HCT116 (cell line): ENCODE data around the gene LMNA. TPM values are rescaled to one million over a fixed set of nuclear protein-coding genes. Genes with fewer than 3 reads are reported as not detected.

ENCODE experiments used
- ATAC-seq: fragments of 200-7000 bp; cut with Tn5 transposase; 2 replicates; pipeline ENCODE4 v1.9.1; 2020; ENCODE audit warnings: mild to moderate bottlenecking, moderate library complexity
- BruUV-seq: library from RNA; stranded (reverse); fragments of 400-500 nt; replicated peaks from 2 replicates; lab custom pipeline; 2021; lab: Mats Ljungman, UMichigan
- CTCF ChIA-PET: fragments of 300-600 bp; sonication (Branson Sonifier 250); formaldehyde crosslinking; loops from one replicate; lab custom pipeline; 2021; ENCODE audit warnings: antibody characterized with exemption; lab: Charles Lee
- POLR2A ChIA-PET: fragments of 300-600, 350-600 bp; sonication (Branson Sonifier 250); formaldehyde crosslinking; loops from one replicate; lab custom pipeline; 2021; ENCODE audit warnings: antibody characterized with exemption; lab: Charles Lee
- RAD21 ChIA-PET, 2 experiments: fragments of 300-600 bp; sonication (Branson Sonifier 250); formaldehyde crosslinking; loops; one replicate each; lab custom pipeline; 2023; ENCODE audit warnings: low total read pairs in 2 of 2; ENCODE audit not compliant: uncharacterized antibody in 2 of 2, unreplicated experiment in 2 of 2, low non-redundant PET in 1 of 2; lab: Charles Lee
- DNase-seq: peaks from one replicate; pipeline ENCODE4 v3.0.0-alpha.2; 2010; ENCODE audit warnings: low read depth, low spot score
- H2AFZ ChIP-seq: fragments of 200-600 bp; shearing (Covaris generic), sonication (generic); 2 replicates; pipeline ENCODE4 v1.6.1; 2017; ENCODE audit warnings: low read depth, mixed run types, mixed read lengths, antibody characterized with exemption, low read length; ENCODE audit not compliant: poor library complexity, severe bottlenecking
- H3K27ac ChIP-seq: 2 replicates; pipeline ENCODE4 v1.5.1; 2012; ENCODE audit warnings: low read depth, low read length
- H3K27me3 ChIP-seq: fragments of 200-600 bp; sonication (generic); 2 replicates; pipeline ENCODE4 v1.6.1; 2016; ENCODE audit warnings: mixed run types, low read length, mixed read lengths; ENCODE audit not compliant: insufficient read depth
- H3K36me3 ChIP-seq, 2 experiments: fragments of 200-500 bp in 1 of 2; fragments of 200-600 bp in 1 of 2; sonication (Bioruptor generic) in 1 of 2; sonication (generic) in 1 of 2; 2 replicates each; pipeline versions ENCODE4 v1.5.1 to v1.6.1; 2014 to 2016; ENCODE audit warnings: low read length in 2 of 2, inconsistent platforms in 1 of 2, mixed read lengths in 1 of 2, mixed run types in 1 of 2; ENCODE audit not compliant: insufficient read depth in 2 of 2, control insufficient read depth in 1 of 2
- H3K4me1 ChIP-seq, 2 experiments: fragments of 200-600 bp in 1 of 2; sonication (generic) in 1 of 2; 2 replicates each; pipeline versions ENCODE4 v1.5.1 to v1.6.1; 2012 to 2017; ENCODE audit warnings: low read length in 2 of 2, inconsistent platforms in 1 of 2, mild to moderate bottlenecking in 1 of 2, mixed read lengths in 1 of 2, mixed run types in 1 of 2, moderate library complexity in 1 of 2; ENCODE audit not compliant: insufficient read depth in 2 of 2, control insufficient read depth in 1 of 2
- H3K4me2 ChIP-seq: fragments of 200-600 bp; sonication (generic); 2 replicates; pipeline ENCODE4 v1.6.1; 2017; ENCODE audit warnings: mixed run types, low read length, mixed read lengths
- H3K4me3 ChIP-seq, 2 experiments: fragments of 200-600 bp in 1 of 2; sonication (generic) in 1 of 2; replicated peaks in 1 of 2; 2 replicates each; pipeline ENCODE4 v1.5.1; 2011 to 2016; ENCODE audit warnings: low read length in 2 of 2, control low read depth in 1 of 2, low read depth in 1 of 2, mild to moderate bottlenecking in 1 of 2, mixed read lengths in 1 of 2, mixed run types in 1 of 2
- H3K79me2 ChIP-seq: fragments of 200-600 bp; sonication (generic); 2 replicates; pipeline ENCODE4 v1.6.1; 2017; ENCODE audit warnings: mild to moderate bottlenecking, mixed run types, low read length, moderate library complexity, mixed read lengths; ENCODE audit not compliant: insufficient read depth
- H3K9ac ChIP-seq: fragments of 200-600 bp; sonication (generic); 2 replicates; pipeline ENCODE4 v1.6.1; 2016; ENCODE audit warnings: low read length, mixed read lengths
- H3K9me2 ChIP-seq: fragments of 200-600 bp; sonication (generic), shearing (Covaris generic); 2 replicates; pipeline ENCODE4 v1.6.1; 2017; ENCODE audit warnings: mixed run types, mild to moderate bottlenecking, moderate library complexity; ENCODE audit not compliant: insufficient read depth
- H3K9me3 ChIP-seq, 2 experiments: fragments of 200-500 bp in 1 of 2; fragments of 200-600 bp in 1 of 2; sonication (Bioruptor generic) in 1 of 2; sonication (generic) in 1 of 2; 2 replicates each; pipeline ENCODE4 v1.6.1; 2014 to 2017; ENCODE audit warnings: low read length in 2 of 2, mixed read lengths in 2 of 2, inconsistent platforms in 1 of 2, low read depth in 1 of 2, mild to moderate bottlenecking in 1 of 2, mixed run types in 1 of 2, moderate library complexity in 1 of 2; ENCODE audit not compliant: control insufficient read depth in 1 of 2, insufficient read depth in 1 of 2
- H4K20me1 ChIP-seq: fragments of 200-600 bp; sonication (generic), shearing (Covaris generic); 2 replicates; pipeline ENCODE4 v1.6.1; 2017; ENCODE audit warnings: mixed run types, mild to moderate bottlenecking, moderate library complexity; ENCODE audit not compliant: insufficient read depth
- CEBPB ChIP-seq: IDR thresholded peaks from 2 replicates; pipeline ENCODE4 v1.6.1; 2012; ENCODE audit warnings: low read depth
- EGR1 ChIP-seq: IDR thresholded peaks from 2 replicates; pipeline ENCODE4 v1.6.1; 2012; ENCODE audit warnings: low read depth
- ELF1 ChIP-seq: IDR thresholded peaks from 2 replicates; pipeline ENCODE4 v1.6.1; 2012; ENCODE audit warnings: low read depth, borderline replicate concordance
- FOSL1 ChIP-seq: IDR thresholded peaks from 2 replicates; pipeline ENCODE4 v1.6.1; 2012; ENCODE audit warnings: low read depth
- JUND ChIP-seq: IDR thresholded peaks from 2 replicates; pipeline ENCODE4 v1.6.1; 2012
- POLR2AphosphoS5 ChIP-seq: IDR thresholded peaks from 2 replicates; pipeline ENCODE4 v1.6.1; 2011; ENCODE audit warnings: mild to moderate bottlenecking, low read depth, low read length, moderate library complexity
- RAD21 ChIP-seq: IDR thresholded peaks from 2 replicates; pipeline ENCODE4 v1.6.1; 2012; ENCODE audit warnings: low read depth, mild to moderate bottlenecking
- SIN3A ChIP-seq: IDR thresholded peaks from 2 replicates; pipeline ENCODE4 v1.6.1; 2012; ENCODE audit warnings: low read depth
- SRF ChIP-seq: IDR thresholded peaks from 2 replicates; pipeline ENCODE4 v1.6.1; 2012; ENCODE audit warnings: low read depth
- TCF7L2 ChIP-seq: IDR thresholded peaks from 2 replicates; pipeline ENCODE4 v1.7.0; 2011; ENCODE audit warnings: borderline replicate concordance, inconsistent platforms; ENCODE audit not compliant: insufficient read depth, insufficient read length; ENCODE audit errors: extremely low read depth
- YY1 ChIP-seq: IDR thresholded peaks from 2 replicates; pipeline ENCODE4 v1.6.1; 2011; ENCODE audit warnings: low read length, low read depth, moderate library complexity, mild to moderate bottlenecking; ENCODE audit not compliant: insufficient replicate concordance; ENCODE audit errors: extremely low read depth
- intact Hi-C: fragments of 100-400 bp; cut with micrococcal nuclease; formaldehyde crosslinking; loops from 2 replicates; pipeline ENCODE4 v1.10.0; 2022
- total RNA-seq: library from RNA; stranded (reverse); gene quantifications from one replicate; pipeline ENCODE4 v1.2.1, GENCODE V29; 2021; ENCODE audit not compliant: unreplicated experiment
- TF ChIP-seq, protein P1 (sequence below): IDR thresholded peaks from 2 replicates; pipeline ENCODE4 v1.6.1; 2012
- TF ChIP-seq, protein P2 (sequence below): IDR thresholded peaks from 2 replicates; pipeline ENCODE4 v1.6.1; 2011; ENCODE audit warnings: mild to moderate bottlenecking, low read length, moderate library complexity; ENCODE audit not compliant: insufficient replicate concordance; ENCODE audit errors: extremely low read depth
- TF ChIP-seq, protein P3 (sequence below), 3 experiments: fragments of 200-600 bp in 1 of 3; sonication (generic) in 1 of 3; IDR thresholded peaks in 2 of 3; conservative IDR thresholded peaks in 1 of 3; 2 replicates each; pipeline ENCODE4 v1.5.1; 2012 to 2017; ENCODE audit warnings: low read depth in 2 of 3, low read length in 2 of 3, antibody characterized with exemption in 1 of 3, borderline replicate concordance in 1 of 3, control low read depth in 1 of 3, mild to moderate bottlenecking in 1 of 3, mixed read lengths in 1 of 3, mixed run types in 1 of 3, moderate library complexity in 1 of 3; ENCODE audit not compliant: insufficient read depth in 1 of 3

Gene LMNA
- total RNA-seq, 1 experiment from 2014 or later: 528 TPM

DNA sequence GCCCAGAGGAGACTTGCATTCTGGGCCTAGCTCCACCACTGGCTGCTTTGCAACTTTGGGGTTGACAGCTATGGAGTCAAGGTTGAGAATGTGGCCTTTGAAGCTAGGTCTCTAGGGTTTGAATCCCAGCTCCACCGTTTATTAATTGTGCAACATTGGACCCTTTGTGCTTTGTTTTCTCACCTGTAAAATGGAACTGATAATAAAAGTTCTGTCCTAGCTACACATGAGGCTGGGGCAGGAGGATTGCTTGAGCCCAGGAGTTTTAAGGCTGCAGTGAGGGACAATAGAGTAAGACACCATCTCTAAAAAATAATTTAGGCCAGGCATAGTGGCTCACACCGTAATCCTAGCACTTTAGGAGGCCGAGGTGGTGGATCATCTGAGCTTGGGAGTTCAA is 15.2 kb upstream of the LMNA start (continued):
- no peak for TF ChIP-seq JUND
- TF ChIP-seq YY1: no peak

DNA sequence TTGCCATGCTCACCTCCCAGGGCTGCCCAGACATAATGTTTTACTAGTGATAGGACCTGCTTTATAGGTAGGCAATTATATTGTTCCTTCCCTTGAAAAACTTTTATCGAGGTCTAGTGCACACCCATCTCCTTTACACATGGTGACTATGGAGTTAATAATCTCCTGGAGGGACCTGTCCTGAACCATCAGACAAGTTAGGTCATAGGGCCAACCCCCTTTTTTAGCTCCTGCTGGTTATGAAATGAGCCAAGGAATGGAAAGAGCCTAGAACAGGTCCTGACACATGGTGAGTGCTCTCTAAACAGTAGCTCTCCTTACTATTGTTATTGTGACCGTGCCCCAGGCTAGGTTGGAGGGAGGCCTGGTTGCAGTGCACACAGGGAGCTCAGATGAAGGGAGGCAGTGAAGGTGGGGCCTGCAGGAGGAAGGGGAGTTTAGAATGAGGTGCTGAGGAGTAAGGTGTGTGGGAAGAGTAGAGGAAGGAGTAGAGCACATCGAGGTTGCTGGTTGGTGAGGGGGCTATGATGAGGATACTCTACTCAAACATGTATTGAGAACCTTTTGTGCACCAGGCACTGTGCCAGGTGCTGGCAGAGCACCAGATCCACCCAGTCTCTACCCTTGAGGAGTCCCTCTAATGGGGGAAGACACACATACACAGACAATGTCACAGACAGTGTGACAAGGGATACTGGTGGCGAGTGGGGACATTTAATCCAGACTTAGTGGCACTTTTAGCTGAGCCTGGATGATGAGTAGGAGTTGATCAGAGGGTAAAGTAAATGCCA is 14.1 kb upstream of the LMNA start:
- no peak overlapping the region for H3K4me3 ChIP-seq
- H2AFZ ChIP-seq: no peak overlapping the region
- ChIA-PET POLR2A (interaction anchor here (1.8 to 6.4 kb wide), 3 partner anchors 14 to 29 kb away, joined by 7 to 56 read pairs (median 25); partner anchors contain the start of gene LMNA), CTCF (interaction anchor here (1.0 to 7.6 kb wide), 4 partner anchors 13 to 29 kb away, joined by 3 to 189 read pairs (median 5); no protein-coding TSS in a partner anchor), RAD21 (interaction anchor here (0.6 to 6.2 kb wide), 5 partner anchors 22 to 129 kb away, joined by 3 to 43 read pairs (median 4); no protein-coding TSS in a partner anchor)
- 0 out of 2 replicates have a peak, but pooled peaks cover 3% of the 10 kb centered on the region for H3K79me2 ChIP-seq
- DNase-seq (no peak), ATAC-seq (no peak)
- intact Hi-C loops: loop anchor here (1.0 kb wide), 1 partner anchor 30 kb away; no protein-coding TSS in a partner anchor
- no peaks in the 10 kb centered on the region for H3K9me3 ChIP-seq
- no TSS peak for BruUV-seq
- H3K36me3 ChIP-seq: no peaks in the 10 kb centered on the region
- no peaks in the 10 kb centered on the region for H3K27me3 ChIP-seq
- peaks cover 69 to 96% of the 10 kb centered on the region in 2 experiments for H3K4me1 ChIP-seq
- no peak for TF ChIP-seq FOSL1
- TF ChIP-seq SRF: no peak
- no peak for TF ChIP-seq RAD21
- TF ChIP-seq, protein P1, sequence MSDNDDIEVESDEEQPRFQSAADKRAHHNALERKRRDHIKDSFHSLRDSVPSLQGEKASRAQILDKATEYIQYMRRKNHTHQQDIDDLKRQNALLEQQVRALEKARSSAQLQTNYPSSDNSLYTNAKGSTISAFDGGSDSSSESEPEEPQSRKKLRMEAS: no peak
- TF ChIP-seq ELF1: no peak
- TF ChIP-seq, protein P2, sequence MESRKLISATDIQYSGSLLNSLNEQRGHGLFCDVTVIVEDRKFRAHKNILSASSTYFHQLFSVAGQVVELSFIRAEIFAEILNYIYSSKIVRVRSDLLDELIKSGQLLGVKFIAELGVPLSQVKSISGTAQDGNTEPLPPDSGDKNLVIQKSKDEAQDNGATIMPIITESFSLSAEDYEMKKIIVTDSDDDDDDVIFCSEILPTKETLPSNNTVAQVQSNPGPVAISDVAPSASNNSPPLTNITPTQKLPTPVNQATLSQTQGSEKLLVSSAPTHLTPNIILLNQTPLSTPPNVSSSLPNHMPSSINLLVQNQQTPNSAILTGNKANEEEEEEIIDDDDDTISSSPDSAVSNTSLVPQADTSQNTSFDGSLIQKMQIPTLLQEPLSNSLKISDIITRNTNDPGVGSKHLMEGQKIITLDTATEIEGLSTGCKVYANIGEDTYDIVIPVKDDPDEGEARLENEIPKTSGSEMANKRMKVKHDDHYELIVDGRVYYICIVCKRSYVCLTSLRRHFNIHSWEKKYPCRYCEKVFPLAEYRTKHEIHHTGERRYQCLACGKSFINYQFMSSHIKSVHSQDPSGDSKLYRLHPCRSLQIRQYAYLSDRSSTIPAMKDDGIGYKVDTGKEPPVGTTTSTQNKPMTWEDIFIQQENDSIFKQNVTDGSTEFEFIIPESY: no peak
- no peak for TF ChIP-seq SIN3A
- TF ChIP-seq, protein P3, sequence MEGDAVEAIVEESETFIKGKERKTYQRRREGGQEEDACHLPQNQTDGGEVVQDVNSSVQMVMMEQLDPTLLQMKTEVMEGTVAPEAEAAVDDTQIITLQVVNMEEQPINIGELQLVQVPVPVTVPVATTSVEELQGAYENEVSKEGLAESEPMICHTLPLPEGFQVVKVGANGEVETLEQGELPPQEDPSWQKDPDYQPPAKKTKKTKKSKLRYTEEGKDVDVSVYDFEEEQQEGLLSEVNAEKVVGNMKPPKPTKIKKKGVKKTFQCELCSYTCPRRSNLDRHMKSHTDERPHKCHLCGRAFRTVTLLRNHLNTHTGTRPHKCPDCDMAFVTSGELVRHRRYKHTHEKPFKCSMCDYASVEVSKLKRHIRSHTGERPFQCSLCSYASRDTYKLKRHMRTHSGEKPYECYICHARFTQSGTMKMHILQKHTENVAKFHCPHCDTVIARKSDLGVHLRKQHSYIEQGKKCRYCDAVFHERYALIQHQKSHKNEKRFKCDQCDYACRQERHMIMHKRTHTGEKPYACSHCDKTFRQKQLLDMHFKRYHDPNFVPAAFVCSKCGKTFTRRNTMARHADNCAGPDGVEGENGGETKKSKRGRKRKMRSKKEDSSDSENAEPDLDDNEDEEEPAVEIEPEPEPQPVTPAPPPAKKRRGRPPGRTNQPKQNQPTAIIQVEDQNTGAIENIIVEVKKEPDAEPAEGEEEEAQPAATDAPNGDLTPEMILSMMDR (IDR thresholded peaks at IDR 0.05 in 2 of 3, conservative IDR thresholded peaks at IDR 0.05 in 1 of 3; ENCODE audit: borderline replicate concordance in 1 of 3, insufficient read depth in 1 of 3, low read depth in 2 of 3, low read length in 2 of 3): no peak
- no peak for TF ChIP-seq EGR1
- TF ChIP-seq TCF7L2: no peak
- no peak for TF ChIP-seq POLR2AphosphoS5
- no peak for TF ChIP-seq CEBPB
- TF ChIP-seq YY1: no peak
- peak overlapping the region; percentile 57 for H3K4me2 ChIP-seq
- peak overlapping the region; percentile 34 for H3K9ac ChIP-seq
- H3K27ac ChIP-seq: peak overlapping the region; percentile 3
- no peaks in the 10 kb centered on the region for H4K20me1 ChIP-seq
- H3K9me2 ChIP-seq: no peaks in the 10 kb centered on the region
